GM21786 (cell line): ENCODE measurements around the gene FRS3.
"Not testable (repeated sequence)": the region's sequence is repeated elsewhere in the genome, so short reads cannot be mapped to it uniquely, and the experiment has no call there.

Source experiments
- ATAC-seq: cut with Tn5 transposase; IDR thresholded peaks from one replicate; pipeline ENCODE4 v1.9.1; 2021; ENCODE audit not compliant: unreplicated experiment

Gene FRS3

GRCh38 chr6:41770381-41771057, 9.2 kb downstream of the FRS3 start:
- no peak for ATAC-seq

- ATAC-seq: no peak
Measured at GRCh38 chr6:41769376-41769775, 10.3 kb downstream of the FRS3 start.

- no peak for ATAC-seq
Measured at GRCh38 chr6:41768545-41769308, 11.0 kb downstream of the FRS3 start.

GRCh38 chr6:41767112-41767833, 12.4 kb downstream of the FRS3 start:
- ATAC-seq: no peak

GRCh38 chr6:41766043-41766664, 13.5 kb downstream of the FRS3 start:
- not testable (repeated sequence) for ATAC-seq

- ATAC-seq: no peak
Measured at GRCh38 chr6:41763470-41763869, 16.2 kb downstream of the FRS3 start.

- ATAC-seq: no peak
Measured at GRCh38 chr6:41759905-41760579, 19.7 kb downstream of the FRS3 start.

GRCh38 chr6:41759106-41759904, 20.4 kb downstream of the FRS3 start:
- no peak for ATAC-seq

GRCh38 chr6:41758641-41759035, 21.1 kb downstream of the FRS3 start:
- ATAC-seq: no peak

GRCh38 chr6:41757931-41758640, 21.6 kb downstream of the FRS3 start:
- ATAC-seq: no peak

GRCh38 chr6:41757271-41757670, 22.4 kb downstream of the FRS3 start:
- no peak for ATAC-seq

- no peak for ATAC-seq
Measured at GRCh38 chr6:41756354-41756753, 23.3 kb downstream of the FRS3 start.

- ATAC-seq: no peak
Measured at GRCh38 chr6:41755895-41756294, 23.8 kb downstream of the FRS3 start.

- no peak for ATAC-seq
Measured at GRCh38 chr6:41750374-41750773, 29.3 kb downstream of the FRS3 start.

- ATAC-seq: no peak
Measured at GRCh38 chr6:41748542-41748941, 31.2 kb downstream of the FRS3 start.

GRCh38 chr6:41748102-41748477, 31.6 kb downstream of the FRS3 start:
- no peak for ATAC-seq

- ATAC-seq: no peak
Measured at GRCh38 chr6:41747256-41748101, 32.2 kb downstream of the FRS3 start, which contains the start of gene PGC. PGC (minus strand) TSS chr6:41747397; CDS start chr6:41747334, 63 bp downstream.

GRCh38 chr6:41746107-41746506, 33.6 kb downstream of the FRS3 start:
- ATAC-seq: no peak
